Transverse colon (tissue), 4 donors: ENCODE measurements around the gene CLP1.

ENCODE experiments used
- EP300 ChIP-seq: sonication (generic); formaldehyde crosslinking; IDR thresholded peaks from one replicate; pipeline ENCODE4 v1.6.1; 2017; ENCODE audit warnings: antibody characterized with exemption, low read depth
- POLR2A ChIP-seq: fragments of 450-650 bp; IDR thresholded peaks from one replicate; pipeline ENCODE4 v1.6.1; 2016; ENCODE audit warnings: antibody characterized with exemption, mild to moderate bottlenecking, moderate library complexity
- POLR2AphosphoS5 ChIP-seq, 3 donors: sonication (generic); formaldehyde crosslinking; IDR thresholded peaks; one replicate each; pipeline ENCODE4 v1.6.1; 2016; ENCODE audit warnings: antibody characterized with exemption in 3 of 3
- TF ChIP-seq, protein P1 (sequence below), 5 experiments: fragments of 200-600 bp in 3 of 5; fragments of 450-650 bp in 2 of 5; sonication (generic) in 3 of 5; IDR thresholded peaks; 1 replicate in 2 of 5; 2 replicates in 3 of 5; pipeline ENCODE4 v1.5.1; 2016 to 2017; ENCODE audit warnings: antibody characterized with exemption in 5 of 5, inconsistent platforms in 3 of 5, mild to moderate bottlenecking in 2 of 5, moderate library complexity in 1 of 5

DNA sequence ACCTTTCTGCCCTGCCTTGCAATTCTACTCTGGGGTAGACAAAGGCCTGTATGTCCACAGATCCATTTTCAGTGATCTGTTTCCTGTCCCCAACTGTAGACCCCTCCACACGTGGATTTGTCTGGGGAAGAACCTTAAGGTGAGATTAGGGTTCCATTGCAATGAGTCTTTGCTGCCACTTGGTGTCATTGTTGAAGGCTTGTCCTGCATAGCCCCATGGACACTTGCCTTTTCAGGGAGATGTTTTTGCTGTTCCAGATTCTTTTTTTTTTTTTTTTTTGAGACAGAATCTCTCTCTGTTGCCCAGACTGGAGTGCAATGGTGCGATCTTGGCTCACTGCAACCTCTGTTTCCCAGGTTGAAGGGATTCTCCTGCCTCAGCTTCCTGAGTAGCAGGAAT, 38.2 kb upstream of the CLP1 start:
- TF ChIP-seq, protein P1, sequence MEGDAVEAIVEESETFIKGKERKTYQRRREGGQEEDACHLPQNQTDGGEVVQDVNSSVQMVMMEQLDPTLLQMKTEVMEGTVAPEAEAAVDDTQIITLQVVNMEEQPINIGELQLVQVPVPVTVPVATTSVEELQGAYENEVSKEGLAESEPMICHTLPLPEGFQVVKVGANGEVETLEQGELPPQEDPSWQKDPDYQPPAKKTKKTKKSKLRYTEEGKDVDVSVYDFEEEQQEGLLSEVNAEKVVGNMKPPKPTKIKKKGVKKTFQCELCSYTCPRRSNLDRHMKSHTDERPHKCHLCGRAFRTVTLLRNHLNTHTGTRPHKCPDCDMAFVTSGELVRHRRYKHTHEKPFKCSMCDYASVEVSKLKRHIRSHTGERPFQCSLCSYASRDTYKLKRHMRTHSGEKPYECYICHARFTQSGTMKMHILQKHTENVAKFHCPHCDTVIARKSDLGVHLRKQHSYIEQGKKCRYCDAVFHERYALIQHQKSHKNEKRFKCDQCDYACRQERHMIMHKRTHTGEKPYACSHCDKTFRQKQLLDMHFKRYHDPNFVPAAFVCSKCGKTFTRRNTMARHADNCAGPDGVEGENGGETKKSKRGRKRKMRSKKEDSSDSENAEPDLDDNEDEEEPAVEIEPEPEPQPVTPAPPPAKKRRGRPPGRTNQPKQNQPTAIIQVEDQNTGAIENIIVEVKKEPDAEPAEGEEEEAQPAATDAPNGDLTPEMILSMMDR (IDR thresholded peaks at IDR 0.05), result no peak
- no peak for TF ChIP-seq POLR2A
- TF ChIP-seq POLR2AphosphoS5 (IDR thresholded peaks at IDR 0.05), result no peak
- TF ChIP-seq EP300, result no peak
